HL-60 (cell line): Measurements from ENCODE around the gene CYP2C8.

Source experiments
- DNase-seq, 2 experiments: peaks; one replicate each; pipeline ENCODE4 v3.0.0-alpha.2; 2010 to 2020; ENCODE audit warnings: low read depth in 1 of 2, low spot score in 1 of 2
- H3K27ac ChIP-seq: fragments of 250-450 bp; sonication (Bioruptor Pico); replicated peaks from 2 replicates; pipeline ENCODE4 v1.5.1; 2020; ENCODE audit warnings: mild to moderate bottlenecking, moderate library complexity
- H3K27me3 ChIP-seq: fragments of 250-450 bp; sonication (Bioruptor Pico); 2 replicates; pipeline ENCODE4 v1.5.1; 2021; ENCODE audit warnings: mild to moderate bottlenecking, moderate library complexity; ENCODE audit not compliant: insufficient read depth, poor library complexity, severe bottlenecking
- H3K4me3 ChIP-seq: replicated peaks from 2 replicates; pipeline ENCODE4 v1.5.1; 2011; ENCODE audit warnings: mild to moderate bottlenecking, control low read depth, low read length; ENCODE audit not compliant: insufficient read depth
- GABPA ChIP-seq: IDR thresholded peaks from 2 replicates; pipeline ENCODE4 v1.6.1; 2012; ENCODE audit warnings: low read depth
- POLR2AphosphoS5 ChIP-seq: IDR thresholded peaks from 2 replicates; pipeline ENCODE4 v1.6.1; 2012; ENCODE audit warnings: low read depth
- REST ChIP-seq: IDR thresholded peaks from 2 replicates; pipeline ENCODE4 v1.6.1; 2012; ENCODE audit warnings: low read depth; ENCODE audit not compliant: insufficient replicate concordance
- SPI1 ChIP-seq: IDR thresholded peaks from 2 replicates; pipeline ENCODE4 v1.6.1; 2012; ENCODE audit warnings: low read depth, mild to moderate bottlenecking, borderline replicate concordance
- TF ChIP-seq, protein P1 (sequence below): IDR thresholded peaks from one replicate; pipeline ENCODE4 v1.5.1; 2011; ENCODE audit warnings: low read length, control low read depth, inconsistent platforms; ENCODE audit not compliant: insufficient read depth

CYP2C8 gene

DNA sequence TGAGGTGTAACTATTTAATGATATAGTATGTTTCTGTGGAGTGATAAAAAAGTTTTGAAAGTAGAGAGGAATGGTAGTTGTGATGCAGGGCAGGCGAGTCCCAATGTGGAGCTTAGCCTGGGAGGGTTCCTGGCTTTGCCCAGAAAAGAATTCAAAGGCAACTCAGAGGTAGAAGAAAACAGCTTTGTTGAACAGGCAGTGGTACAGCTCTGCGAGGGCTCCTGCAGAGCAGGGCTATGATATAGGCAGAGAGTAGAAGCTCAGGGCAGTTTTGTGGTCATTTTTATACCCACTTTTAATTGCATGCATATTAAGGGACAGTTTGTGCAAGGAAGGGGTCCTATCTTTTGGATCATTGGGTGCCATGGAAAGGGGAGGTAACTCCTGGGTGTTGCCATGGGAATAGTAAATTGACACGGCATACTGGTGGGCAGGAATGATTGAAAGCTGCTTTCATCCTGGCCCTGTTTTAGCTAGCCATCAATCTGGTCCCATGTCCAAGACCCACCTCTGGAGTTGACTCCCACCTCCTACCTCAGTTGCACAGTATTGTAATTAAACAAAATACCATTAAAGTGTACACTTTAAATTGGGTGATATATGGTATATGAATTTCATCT is 12.4 kb downstream of the CYP2C8 start:
- Histone ChIP-seq H3K4me3 (no peak overlapping the region), H3K27ac (no peak overlapping the region), H3K27me3 (no peaks in the 10 kb centered on the region)
- DNase-seq: no peak
- TF ChIP-seq POLR2AphosphoS5 (no peak), GABPA (no peak)

- Histone ChIP-seq H3K27ac (no peak overlapping the region), H3K4me3 (no peak overlapping the region), H3K27me3 (no peaks in the 10 kb centered on the region)
- no peak for DNase-seq
- no peak for TF ChIP-seq SPI1
- TF ChIP-seq REST: no peak
- no peak for TF ChIP-seq GABPA
Measured at GRCh38 chr10:95049919-95050318, 19.4 kb downstream of the CYP2C8 start.

GRCh38 chr10:95048206-95048605 is 21.1 kb downstream of the CYP2C8 start:
- Histone ChIP-seq H3K4me3 (no peak overlapping the region), H3K27ac (no peak overlapping the region)
- DNase-seq: no peak

GRCh38 chr10:95039281-95039680 is 30.0 kb downstream of the CYP2C8 start:
- no peak overlapping the region for H3K27ac ChIP-seq
- H3K27me3 ChIP-seq: no peaks in the 10 kb centered on the region
- TF ChIP-seq GABPA (no peak), SPI1 (no peak), REST (no peak), POLR2AphosphoS5 (no peak)
- TF ChIP-seq, protein P1, sequence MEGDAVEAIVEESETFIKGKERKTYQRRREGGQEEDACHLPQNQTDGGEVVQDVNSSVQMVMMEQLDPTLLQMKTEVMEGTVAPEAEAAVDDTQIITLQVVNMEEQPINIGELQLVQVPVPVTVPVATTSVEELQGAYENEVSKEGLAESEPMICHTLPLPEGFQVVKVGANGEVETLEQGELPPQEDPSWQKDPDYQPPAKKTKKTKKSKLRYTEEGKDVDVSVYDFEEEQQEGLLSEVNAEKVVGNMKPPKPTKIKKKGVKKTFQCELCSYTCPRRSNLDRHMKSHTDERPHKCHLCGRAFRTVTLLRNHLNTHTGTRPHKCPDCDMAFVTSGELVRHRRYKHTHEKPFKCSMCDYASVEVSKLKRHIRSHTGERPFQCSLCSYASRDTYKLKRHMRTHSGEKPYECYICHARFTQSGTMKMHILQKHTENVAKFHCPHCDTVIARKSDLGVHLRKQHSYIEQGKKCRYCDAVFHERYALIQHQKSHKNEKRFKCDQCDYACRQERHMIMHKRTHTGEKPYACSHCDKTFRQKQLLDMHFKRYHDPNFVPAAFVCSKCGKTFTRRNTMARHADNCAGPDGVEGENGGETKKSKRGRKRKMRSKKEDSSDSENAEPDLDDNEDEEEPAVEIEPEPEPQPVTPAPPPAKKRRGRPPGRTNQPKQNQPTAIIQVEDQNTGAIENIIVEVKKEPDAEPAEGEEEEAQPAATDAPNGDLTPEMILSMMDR: no peak
- no peak for DNase-seq
- no peak overlapping the region for H3K4me3 ChIP-seq

More at GRCh38 chr10:95048206-95048605, 21.1 kb downstream of the CYP2C8 start:
- H3K27me3 ChIP-seq: no peaks in the 10 kb centered on the region
- TF ChIP-seq, protein P1: no peak
- TF ChIP-seq GABPA: no peak
- TF ChIP-seq POLR2AphosphoS5: no peak
